ENCODE data around the gene RFNG. TPM values are rescaled to one million over a fixed set of nuclear protein-coding genes. Genes with fewer than 3 reads are reported as not detected.

RFNG gene
- total and polyA plus RNA-seq, 2 of the 13 experiments (the other 11 are each of a cell fraction or from before 2014, with no cell fraction given) = 61.4 to 64.0 TPM

GRCh38 chr17:82097184-82097918 lies 45.7 kb upstream of the RFNG start (continued):
- TF ChIP-seq, protein P1, sequence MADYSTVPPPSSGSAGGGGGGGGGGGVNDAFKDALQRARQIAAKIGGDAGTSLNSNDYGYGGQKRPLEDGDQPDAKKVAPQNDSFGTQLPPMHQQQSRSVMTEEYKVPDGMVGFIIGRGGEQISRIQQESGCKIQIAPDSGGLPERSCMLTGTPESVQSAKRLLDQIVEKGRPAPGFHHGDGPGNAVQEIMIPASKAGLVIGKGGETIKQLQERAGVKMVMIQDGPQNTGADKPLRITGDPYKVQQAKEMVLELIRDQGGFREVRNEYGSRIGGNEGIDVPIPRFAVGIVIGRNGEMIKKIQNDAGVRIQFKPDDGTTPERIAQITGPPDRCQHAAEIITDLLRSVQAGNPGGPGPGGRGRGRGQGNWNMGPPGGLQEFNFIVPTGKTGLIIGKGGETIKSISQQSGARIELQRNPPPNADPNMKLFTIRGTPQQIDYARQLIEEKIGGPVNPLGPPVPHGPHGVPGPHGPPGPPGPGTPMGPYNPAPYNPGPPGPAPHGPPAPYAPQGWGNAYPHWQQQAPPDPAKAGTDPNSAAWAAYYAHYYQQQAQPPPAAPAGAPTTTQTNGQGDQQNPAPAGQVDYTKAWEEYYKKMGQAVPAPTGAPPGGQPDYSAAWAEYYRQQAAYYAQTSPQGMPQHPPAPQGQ (CRISPR knock-in tag; IDR thresholded peaks at IDR 0.05; ENCODE audit: borderline replicate concordance) = no peak
- TF ChIP-seq REPIN1 (CRISPR knock-in tag; IDR thresholded peaks at IDR 0.05; ENCODE audit: borderline replicate concordance, low read depth) = no peak
- TF ChIP-seq, protein P2, sequence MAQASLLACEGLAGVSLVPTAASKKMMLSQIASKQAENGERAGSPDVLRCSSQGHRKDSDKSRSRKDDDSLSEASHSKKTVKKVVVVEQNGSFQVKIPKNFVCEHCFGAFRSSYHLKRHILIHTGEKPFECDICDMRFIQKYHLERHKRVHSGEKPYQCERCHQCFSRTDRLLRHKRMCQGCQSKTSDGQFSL (CRISPR knock-in tag; IDR thresholded peaks at IDR 0.05) = peak; percentile 1; the same call in 1 of the 2 replicates
- no peak for TF ChIP-seq ZNF383 (CRISPR knock-in tag; IDR thresholded peaks at IDR 0.05; ENCODE audit: borderline replicate concordance)
- TF ChIP-seq ELF1 (CRISPR knock-in tag; IDR thresholded peaks at IDR 0.05) = no peak
- TF ChIP-seq ZNF484 (CRISPR knock-in tag; IDR thresholded peaks at IDR 0.05; ENCODE audit: borderline replicate concordance, low read depth) = no peak
- no peak for TF ChIP-seq ZNF263 (CRISPR knock-in tag; IDR thresholded peaks at IDR 0.05)
- TF ChIP-seq ZSCAN9 (CRISPR knock-in tag; IDR thresholded peaks at IDR 0.05; ENCODE audit: borderline replicate concordance) = no peak; the same call in 1 of the 2 replicates
- TF ChIP-seq NR2F2 (IDR thresholded peaks at IDR 0.05; ENCODE audit: borderline replicate concordance, low read depth) = no peak
- TF ChIP-seq ZUFSP (CRISPR knock-in tag; IDR thresholded peaks at IDR 0.05; ENCODE audit: borderline replicate concordance) = no peak
- no peak for TF ChIP-seq ZFAT (CRISPR knock-in tag; conservative IDR thresholded peaks at IDR 0.05)
- TF ChIP-seq, protein P3, sequence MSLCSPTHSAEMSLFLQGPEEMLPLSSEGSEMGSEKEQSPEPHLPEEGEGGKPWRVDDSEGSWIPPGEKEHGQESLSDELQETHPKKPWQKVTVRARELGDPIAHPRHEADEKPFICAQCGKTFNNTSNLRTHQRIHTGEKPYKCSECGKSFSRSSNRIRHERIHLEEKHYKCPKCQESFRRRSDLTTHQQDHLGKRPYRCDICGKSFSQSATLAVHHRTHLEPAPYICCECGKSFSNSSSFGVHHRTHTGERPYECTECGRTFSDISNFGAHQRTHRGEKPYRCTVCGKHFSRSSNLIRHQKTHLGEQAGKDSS (CRISPR knock-in tag; IDR thresholded peaks at IDR 0.05; ENCODE audit: borderline replicate concordance, low read depth) = peak; percentile 89; the same call in 1 of the 2 replicates
- TF ChIP-seq ZNF570 (CRISPR knock-in tag; IDR thresholded peaks at IDR 0.05; ENCODE audit: borderline replicate concordance) = no peak
- TF ChIP-seq ZNF572 (CRISPR knock-in tag; IDR thresholded peaks at IDR 0.05) = no peak
- no peak for TF ChIP-seq MIER2 (CRISPR knock-in tag; IDR thresholded peaks at IDR 0.05)
- no peak for TF ChIP-seq TAF15 (IDR thresholded peaks at IDR 0.05; ENCODE audit: low read depth, low read length, poor library complexity, severe bottlenecking)
- TF ChIP-seq ZNF761 (CRISPR knock-in tag; conservative IDR thresholded peaks at IDR 0.05) = no peak
- TF ChIP-seq ZNF619 (CRISPR knock-in tag; IDR thresholded peaks at IDR 0.05) = peak; percentile 50; the same call in 1 of the 2 replicates
- no peak for TF ChIP-seq SP140L (CRISPR knock-in tag; IDR thresholded peaks at IDR 0.05; ENCODE audit: borderline replicate concordance)
- TF ChIP-seq SRY (CRISPR knock-in tag; IDR thresholded peaks at IDR 0.05) = no peak
- TF ChIP-seq POLR2A (IDR thresholded peaks at IDR 0.05; ENCODE audit: insufficient read depth in 1 of 2, low read depth in 2 of 2, low read length in 2 of 2) = peak in 1 of 2 experiments; percentile 66; a peak in 2 of 4 replicates
- peak; percentile 8; the same call in 1 of the 2 replicates for TF ChIP-seq ZSCAN31 (CRISPR knock-in tag; IDR thresholded peaks at IDR 0.05; ENCODE audit: low read depth)
- no peak for TF ChIP-seq GLI4 (CRISPR knock-in tag; IDR thresholded peaks at IDR 0.05; ENCODE audit: borderline replicate concordance)
- no peak for TF ChIP-seq ZNF10 (CRISPR knock-in tag; IDR thresholded peaks at IDR 0.05; ENCODE audit: borderline replicate concordance, low read depth)
- no peak for TF ChIP-seq ZNF251 (CRISPR knock-in tag; IDR thresholded peaks at IDR 0.05)
- TF ChIP-seq ZNF367 (CRISPR knock-in tag; IDR thresholded peaks at IDR 0.05; ENCODE audit: borderline replicate concordance) = peak; percentile 18; the same call in 1 of the 2 replicates
